K562 (cell line): ENCODE results near the gene DYNC1H1. TPM values are rescaled to one million over a fixed set of nuclear protein-coding genes. Genes with fewer than 3 reads are reported as not detected.

ENCODE experiments used
- BACH1 ChIP-seq: fragments of 200-800 bp; sonication (Bioruptor generic); IDR thresholded peaks from 2 replicates; pipeline ENCODE4 v1.6.1; 2016; ENCODE audit warnings: missing genetic modification characterization, missing compliant biosample characterization
- BRD9 ChIP-seq: fragments of 450-650 bp; IDR thresholded peaks from 2 replicates; pipeline ENCODE4 v1.6.1; 2018; ENCODE audit warnings: low read depth; ENCODE audit not compliant: partially characterized antibody
- CEBPB ChIP-seq: fragments of 450-650 bp; IDR thresholded peaks from 2 replicates; pipeline ENCODE4 v1.6.1; 2016; ENCODE audit warnings: missing genetic modification characterization, missing compliant biosample characterization
- JUNB ChIP-seq: fragments of 450-650 bp; formaldehyde crosslinking; conservative IDR thresholded peaks from 2 replicates; pipeline ENCODE4 v1.4.0; 2020; ENCODE audit warnings: mild to moderate bottlenecking
- KAT8 ChIP-seq: fragments of 450-650 bp; IDR thresholded peaks from 2 replicates; pipeline ENCODE4 v1.6.1; 2016; ENCODE audit warnings: low read depth, mild to moderate bottlenecking
- KDM5B ChIP-seq: fragments of 200-600 bp; sonication (generic); IDR thresholded peaks from 2 replicates; pipeline ENCODE4 v1.6.1; 2012; ENCODE audit warnings: low read depth, mild to moderate bottlenecking, moderate library complexity, low read length, control low read depth, inconsistent platforms; ENCODE audit not compliant: insufficient replicate concordance
- MYNN ChIP-seq, 2 experiments: sonication (generic); formaldehyde crosslinking in 1 of 2; IDR thresholded peaks; 2 replicates each; pipeline versions ENCODE4 v1.5.0 to v1.6.1; 2016 to 2020; ENCODE audit warnings: antibody characterized with exemption in 1 of 2, missing genetic modification reagents in 1 of 2
- PTBP1 ChIP-seq: fragments of 200-400 bp; formaldehyde crosslinking; IDR thresholded peaks from 2 replicates; pipeline ENCODE4 v1.6.1; 2017; ENCODE audit warnings: low read depth, low read length
- RNF219 ChIP-seq: fragments of 250-450 bp; sonication (Bioruptor Pico); IDR thresholded peaks from 2 replicates; pipeline ENCODE4 v1.5.0; 2022; ENCODE audit warnings: mild to moderate bottlenecking
- SMARCC2 ChIP-seq: fragments of 450-650 bp; IDR thresholded peaks from 2 replicates; pipeline ENCODE4 v1.6.1; 2017; ENCODE audit warnings: antibody characterized with exemption, moderate library complexity, mild to moderate bottlenecking, low read depth
- SRSF3 ChIP-seq: fragments of 200-400 bp; formaldehyde crosslinking; IDR thresholded peaks from 2 replicates; pipeline ENCODE4 v1.6.1; 2016; ENCODE audit warnings: mild to moderate bottlenecking, low read length, moderate library complexity; ENCODE audit not compliant: insufficient read depth
- TAF1 ChIP-seq: IDR thresholded peaks from 2 replicates; pipeline ENCODE4 v1.6.1; 2011; ENCODE audit warnings: mild to moderate bottlenecking, low read length, moderate library complexity; ENCODE audit not compliant: insufficient read depth, control insufficient read depth, severe bottlenecking; ENCODE audit errors: extremely low read depth
- ZNF561 ChIP-seq: fragments of 450-650 bp; formaldehyde crosslinking; conservative IDR thresholded peaks from 2 replicates; pipeline ENCODE4 v1.4.0; 2020; ENCODE audit warnings: mild to moderate bottlenecking, moderate library complexity
- polyA plus RNA-seq, 8 experiments: library from polyadenylated mRNA; depleted of rRNA in 4 of 8; stranded (reverse) in 5 of 8; unstranded in 3 of 8; fragments of >200 nt; fragmentation: Nextera tagmentation in 2 of 8; fragmentation: Illumina TruSeq in 1 of 8; extraction: Ambion mirVana in 2 of 8; extraction: Trizol in 1 of 8; gene quantifications; 2 replicates each; pipeline versions ENCODE4 v1.2.1 to v1.2.3, GENCODE V29; 2011 to 2014; ENCODE audit warnings: inconsistent platforms in 1 of 8, missing spikeins in 1 of 8
- total RNA-seq, 7 experiments: library from RNA; depleted of rRNA in 6 of 7; stranded (reverse); fragments of >200 nt in 6 of 7; fragmentation: Illumina TruSeq in 2 of 7; extraction: Trizol in 2 of 7; gene quantifications; 2 replicates each; pipeline versions ENCODE4 v1.2.1 to v1.2.3, GENCODE V29; 2011 to 2021; ENCODE audit warnings: low replicate concordance in 1 of 7
- TF ChIP-seq, protein P1 (sequence below): sonication (generic); formaldehyde crosslinking; IDR thresholded peaks from 2 replicates; pipeline ENCODE4 v1.8.0; 2022; ENCODE audit warnings: missing genetic modification reagents, mild to moderate bottlenecking, borderline replicate concordance
- TF ChIP-seq, protein P2 (sequence below): fragments of 250-450 bp; sonication (Bioruptor Pico); IDR thresholded peaks from 2 replicates; pipeline ENCODE4 v1.8.0; 2022; ENCODE audit warnings: moderate library complexity, mild to moderate bottlenecking, inconsistent platforms
- TF ChIP-seq, protein P3 (sequence below), 2 experiments: fragments of 450-650 bp; conservative IDR thresholded peaks; 2 replicates each; pipeline ENCODE4 v1.6.1; 2017; ENCODE audit warnings: mild to moderate bottlenecking in 2 of 2, moderate library complexity in 2 of 2
- TF ChIP-seq, protein P4 (sequence below): fragments of 250-450 bp; sonication (Bioruptor Pico); IDR thresholded peaks from 2 replicates; pipeline ENCODE4 v1.6.1; 2021; ENCODE audit warnings: mild to moderate bottlenecking
- TF ChIP-seq, protein P5 (sequence below): sonication (generic); formaldehyde crosslinking; IDR thresholded peaks from 2 replicates; pipeline ENCODE4 v1.9.0; 2022; ENCODE audit warnings: mild to moderate bottlenecking, missing genetic modification reagents

Gene DYNC1H1
- total and polyA plus RNA-seq, 9 of the 15 experiments (the other 6 are each of a cell fraction or from before 2014, with no cell fraction given) = 31.9 to 335 (median 115) TPM

GRCh38 chr14:102088012-102088792 is 123.8 kb downstream of the DYNC1H1 start (continued):
- TF ChIP-seq KAT8 = no peak
- no peak for TF ChIP-seq JUNB (CRISPR knock-in tag)
- no peak for TF ChIP-seq SRSF3
- no peak for TF ChIP-seq KDM5B
- TF ChIP-seq TAF1 = no peak
- TF ChIP-seq PTBP1 = no peak
- no peak for TF ChIP-seq BRD9
- no peak for TF ChIP-seq MYNN (IDR thresholded peaks at IDR 0.05)
- TF ChIP-seq MYNN (CRISPR knock-in tag; IDR thresholded peaks at IDR 0.05) = no peak
- TF ChIP-seq, protein P1, sequence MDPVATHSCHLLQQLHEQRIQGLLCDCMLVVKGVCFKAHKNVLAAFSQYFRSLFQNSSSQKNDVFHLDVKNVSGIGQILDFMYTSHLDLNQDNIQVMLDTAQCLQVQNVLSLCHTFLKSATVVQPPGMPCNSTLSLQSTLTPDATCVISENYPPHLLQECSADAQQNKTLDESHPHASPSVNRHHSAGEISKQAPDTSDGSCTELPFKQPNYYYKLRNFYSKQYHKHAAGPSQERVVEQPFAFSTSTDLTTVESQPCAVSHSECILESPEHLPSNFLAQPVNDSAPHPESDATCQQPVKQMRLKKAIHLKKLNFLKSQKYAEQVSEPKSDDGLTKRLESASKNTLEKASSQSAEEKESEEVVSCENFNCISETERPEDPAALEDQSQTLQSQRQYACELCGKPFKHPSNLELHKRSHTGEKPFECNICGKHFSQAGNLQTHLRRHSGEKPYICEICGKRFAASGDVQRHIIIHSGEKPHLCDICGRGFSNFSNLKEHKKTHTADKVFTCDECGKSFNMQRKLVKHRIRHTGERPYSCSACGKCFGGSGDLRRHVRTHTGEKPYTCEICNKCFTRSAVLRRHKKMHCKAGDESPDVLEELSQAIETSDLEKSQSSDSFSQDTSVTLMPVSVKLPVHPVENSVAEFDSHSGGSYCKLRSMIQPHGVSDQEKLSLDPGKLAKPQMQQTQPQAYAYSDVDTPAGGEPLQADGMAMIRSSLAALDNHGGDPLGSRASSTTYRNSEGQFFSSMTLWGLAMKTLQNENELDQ (CRISPR knock-in tag) = no peak
- no peak for TF ChIP-seq RNF219 (CRISPR knock-in tag)
- TF ChIP-seq, protein P2, sequence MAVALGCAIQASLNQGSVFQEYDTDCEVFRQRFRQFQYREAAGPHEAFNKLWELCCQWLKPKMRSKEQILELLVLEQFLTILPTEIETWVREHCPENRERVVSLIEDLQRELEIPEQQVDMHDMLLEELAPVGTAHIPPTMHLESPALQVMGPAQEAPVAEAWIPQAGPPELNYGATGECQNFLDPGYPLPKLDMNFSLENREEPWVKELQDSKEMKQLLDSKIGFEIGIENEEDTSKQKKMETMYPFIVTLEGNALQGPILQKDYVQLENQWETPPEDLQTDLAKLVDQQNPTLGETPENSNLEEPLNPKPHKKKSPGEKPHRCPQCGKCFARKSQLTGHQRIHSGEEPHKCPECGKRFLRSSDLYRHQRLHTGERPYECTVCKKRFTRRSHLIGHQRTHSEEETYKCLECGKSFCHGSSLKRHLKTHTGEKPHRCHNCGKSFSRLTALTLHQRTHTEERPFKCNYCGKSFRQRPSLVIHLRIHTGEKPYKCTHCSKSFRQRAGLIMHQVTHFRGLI (CRISPR knock-in tag) = no peak
- TF ChIP-seq ZNF561 (CRISPR knock-in tag) = no peak
- TF ChIP-seq SMARCC2 = no peak
- 0 out of 2 replicates have a peak, but pooled peaks have one; percentile 24 for TF ChIP-seq BACH1 (tag)
- TF ChIP-seq CEBPB (tag) = no peak
- TF ChIP-seq, protein P3, sequence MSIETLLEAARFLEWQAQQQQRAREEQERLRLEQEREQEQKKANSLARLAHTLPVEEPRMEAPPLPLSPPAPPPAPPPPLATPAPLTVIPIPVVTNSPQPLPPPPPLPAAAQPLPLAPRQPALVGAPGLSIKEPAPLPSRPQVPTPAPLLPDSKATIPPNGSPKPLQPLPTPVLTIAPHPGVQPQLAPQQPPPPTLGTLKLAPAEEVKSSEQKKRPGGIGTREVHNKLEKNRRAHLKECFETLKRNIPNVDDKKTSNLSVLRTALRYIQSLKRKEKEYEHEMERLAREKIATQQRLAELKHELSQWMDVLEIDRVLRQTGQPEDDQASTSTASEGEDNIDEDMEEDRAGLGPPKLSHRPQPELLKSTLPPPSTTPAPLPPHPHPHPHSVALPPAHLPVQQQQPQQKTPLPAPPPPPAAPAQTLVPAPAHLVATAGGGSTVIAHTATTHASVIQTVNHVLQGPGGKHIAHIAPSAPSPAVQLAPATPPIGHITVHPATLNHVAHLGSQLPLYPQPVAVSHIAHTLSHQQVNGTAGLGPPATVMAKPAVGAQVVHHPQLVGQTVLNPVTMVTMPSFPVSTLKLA (conservative IDR thresholded peaks at IDR 0.05) = peak; percentile 70 to 82
- TF ChIP-seq, protein P4, sequence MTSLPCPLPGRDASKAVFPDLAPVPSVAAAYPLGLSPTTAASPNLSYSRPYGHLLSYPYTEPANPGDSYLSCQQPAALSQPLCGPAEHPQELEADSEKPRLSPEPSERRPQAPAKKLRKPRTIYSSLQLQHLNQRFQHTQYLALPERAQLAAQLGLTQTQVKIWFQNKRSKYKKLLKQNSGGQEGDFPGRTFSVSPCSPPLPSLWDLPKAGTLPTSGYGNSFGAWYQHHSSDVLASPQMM (CRISPR knock-in tag) = no peak
- TF ChIP-seq, protein P5, sequence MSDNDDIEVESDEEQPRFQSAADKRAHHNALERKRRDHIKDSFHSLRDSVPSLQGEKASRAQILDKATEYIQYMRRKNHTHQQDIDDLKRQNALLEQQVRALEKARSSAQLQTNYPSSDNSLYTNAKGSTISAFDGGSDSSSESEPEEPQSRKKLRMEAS (CRISPR knock-in tag) = peak; percentile 99
